ENCODE results near the gene IGF1R. TPM values are rescaled to one million over a fixed set of nuclear protein-coding genes. Genes with fewer than 3 reads are reported as not detected.

Gene IGF1R
- total RNA-seq, 4 donors from 2014 or later = 31.6 to 87.8 (median 60.0) TPM

GRCh38 chr15:98706387-98706786 lies 58.0 kb downstream of the IGF1R start:
- ATAC-seq = no peak
- Histone ChIP-seq H3K4me1 (peaks cover 0 to 58% (median 12%) of the 10 kb centered on the region in 3 donors), H3K4me3 (no peak overlapping the region), H3K27me3 (no peaks in the 10 kb centered on the region), H3K27ac (no peak overlapping the region), H3K9me3 (peaks cover 0 to 2% (median 0%) of the 10 kb centered on the region in 3 donors), H3K36me3 (peaks cover 0 to 19% of the 10 kb centered on the region in 2 donors)
- TF ChIP-seq EP300 (IDR thresholded peaks at IDR 0.05) (no peak), POLR2A (IDR thresholded peaks at IDR 0.05) (no peak), POLR2AphosphoS5 (IDR thresholded peaks at IDR 0.05) (no peak), CTCF (IDR thresholded peaks at IDR 0.05) (no peak)
- WGBS, 2 donors (ENCODE audit: low coverage in 1 of 2) = 0 to 78% methylated on average over 1 of the region's 1 CpG

GRCh38 chr15:98706986-98707385 lies 58.6 kb downstream of the IGF1R start:
- Histone ChIP-seq H3K9me3 (peaks cover 0 to 8% (median 0%) of the 10 kb centered on the region in 3 donors), H3K27me3 (no peaks in the 10 kb centered on the region), H3K36me3 (peaks cover 0 to 25% of the 10 kb centered on the region in 2 donors), H3K4me1 (peaks cover 0 to 58% (median 12%) of the 10 kb centered on the region in 3 donors), H3K4me3 (no peak overlapping the region), H3K27ac (no peak overlapping the region)
- no peak for ATAC-seq
- WGBS, 2 donors (ENCODE audit: low coverage in 1 of 2) = 81 to 85% methylated on average over 6 to 10 of the region's 13 CpGs
- TF ChIP-seq POLR2AphosphoS5 (IDR thresholded peaks at IDR 0.05) (no peak), CTCF (IDR thresholded peaks at IDR 0.05) (no peak), POLR2A (IDR thresholded peaks at IDR 0.05) (no peak), EP300 (IDR thresholded peaks at IDR 0.05) (no peak)

GRCh38 chr15:98708037-98708590 lies 59.8 kb downstream of the IGF1R start:
- no peaks in the 10 kb centered on the region for H3K27me3 ChIP-seq
- no peak overlapping the region for H3K4me3 ChIP-seq
- no peak for TF ChIP-seq EP300 (IDR thresholded peaks at IDR 0.05)
- no peak for TF ChIP-seq POLR2A (IDR thresholded peaks at IDR 0.05)
- TF ChIP-seq CTCF (IDR thresholded peaks at IDR 0.05) = no peak
- no peak for TF ChIP-seq POLR2AphosphoS5 (IDR thresholded peaks at IDR 0.05)
- H3K9me3 ChIP-seq = peaks cover 0 to 11% (median 1%) of the 10 kb centered on the region in 3 donors
- H3K36me3 ChIP-seq = peaks cover 0 to 27% of the 10 kb centered on the region in 2 donors
- 85 to 100% methylated on average over 2 to 7 of the region's 10 CpGs for WGBS, 2 donors (ENCODE audit: low coverage in 1 of 2)
- no peak overlapping the region for H3K27ac ChIP-seq
- no peak for ATAC-seq
- peaks cover 0 to 53% (median 9%) of the 10 kb centered on the region in 3 donors for H3K4me1 ChIP-seq

GRCh38 chr15:98711810-98712209 lies 63.5 kb downstream of the IGF1R start:
- TF ChIP-seq EP300 (IDR thresholded peaks at IDR 0.05) (no peak), POLR2A (IDR thresholded peaks at IDR 0.05) (no peak), POLR2AphosphoS5 (IDR thresholded peaks at IDR 0.05) (no peak), CTCF (IDR thresholded peaks at IDR 0.05) (no peak)
- no peak overlapping the region for H3K27ac ChIP-seq
- no peak for ATAC-seq
- 79 to 100% methylated on average over 2 of the region's 2 CpGs for WGBS, 2 donors (ENCODE audit: low coverage in 1 of 2)
- H3K4me3 ChIP-seq = no peak overlapping the region
- H3K36me3 ChIP-seq = peaks cover 0 to 27% of the 10 kb centered on the region in 2 donors
- H3K4me1 ChIP-seq = peaks cover 0 to 64% (median 18%) of the 10 kb centered on the region in 3 donors
- no peaks in the 10 kb centered on the region for H3K27me3 ChIP-seq
- H3K9me3 ChIP-seq = peaks cover 0 to 11% (median 1%) of the 10 kb centered on the region in 3 donors
